ENCODE results near the gene CRHR1. TPM values are rescaled to one million over a fixed set of nuclear protein-coding genes. Genes with fewer than 3 reads are reported as not detected.

CRHR1 gene
- total RNA-seq, 2 donors from 2014 or later = 0.71 TPM; not detected in 1

GRCh38 chr17:45751466-45751865 is 32.7 kb upstream of the CRHR1 start:
- H3K4me3 Mint-ChIP-seq = no peak overlapping the region
- no peaks in the 10 kb centered on the region for H3K36me3 Mint-ChIP-seq (ENCODE audit: low read depth)
- H3K27ac Mint-ChIP-seq = no peak overlapping the region
- peaks cover 28% of the 10 kb centered on the region for H3K27me3 Mint-ChIP-seq
- H3K9me3 Mint-ChIP-seq = no peaks in the 10 kb centered on the region
- H3K4me1 Mint-ChIP-seq = no peaks in the 10 kb centered on the region
- no peak for ATAC-seq (replicated peaks)

GRCh38 chr17:45752246-45752645 is 31.9 kb upstream of the CRHR1 start:
- no peaks in the 10 kb centered on the region for H3K9me3 Mint-ChIP-seq
- no peaks in the 10 kb centered on the region for H3K36me3 Mint-ChIP-seq (ENCODE audit: low read depth)
- H3K4me1 Mint-ChIP-seq = no peaks in the 10 kb centered on the region
- no peak for ATAC-seq (replicated peaks)
- no peak overlapping the region for H3K27ac Mint-ChIP-seq
- H3K27me3 Mint-ChIP-seq = peaks cover 34% of the 10 kb centered on the region
- H3K4me3 Mint-ChIP-seq = no peak overlapping the region

- no peaks in the 10 kb centered on the region for H3K4me1 Mint-ChIP-seq
- no peak overlapping the region for H3K27ac Mint-ChIP-seq
- H3K4me3 Mint-ChIP-seq = no peak overlapping the region
- peaks cover 37% of the 10 kb centered on the region for H3K27me3 Mint-ChIP-seq
- H3K9me3 Mint-ChIP-seq = no peaks in the 10 kb centered on the region
- no peak for ATAC-seq (replicated peaks)
- H3K36me3 Mint-ChIP-seq (ENCODE audit: low read depth) = no peaks in the 10 kb centered on the region
These were observed 30.4 kb upstream of the CRHR1 start for GRCh38 chr17:45753645-45754225.

- no peak for ATAC-seq (replicated peaks)
- no peak overlapping the region for H3K27ac Mint-ChIP-seq
These were observed 29.1 kb upstream of the CRHR1 start for GRCh38 chr17:45755050-45755449.

GRCh38 chr17:45756266-45756991 is 27.7 kb upstream of the CRHR1 start:
- no peaks in the 10 kb centered on the region for H3K9me3 Mint-ChIP-seq
- H3K27me3 Mint-ChIP-seq = peaks cover 33% of the 10 kb centered on the region
- no peaks in the 10 kb centered on the region for H3K4me1 Mint-ChIP-seq
- no peak overlapping the region for H3K27ac Mint-ChIP-seq
- no peak for ATAC-seq (replicated peaks)
- H3K4me3 Mint-ChIP-seq = no peak overlapping the region
- H3K36me3 Mint-ChIP-seq (ENCODE audit: low read depth) = no peaks in the 10 kb centered on the region

More at GRCh38 chr17:45755050-45755449, 29.1 kb upstream of the CRHR1 start:
- no peaks in the 10 kb centered on the region for H3K4me1 Mint-ChIP-seq
- no peak overlapping the region for H3K4me3 Mint-ChIP-seq
- no peaks in the 10 kb centered on the region for H3K36me3 Mint-ChIP-seq (ENCODE audit: low read depth)
- no peaks in the 10 kb centered on the region for H3K9me3 Mint-ChIP-seq
- H3K27me3 Mint-ChIP-seq = peaks cover 33% of the 10 kb centered on the region

GRCh38 chr17:45757431-45758218 is 26.5 kb upstream of the CRHR1 start:
- H3K4me1 Mint-ChIP-seq = no peaks in the 10 kb centered on the region
- H3K4me3 Mint-ChIP-seq = no peak overlapping the region
- no peak for ATAC-seq (replicated peaks)
- no peak overlapping the region for H3K27ac Mint-ChIP-seq
- H3K36me3 Mint-ChIP-seq (ENCODE audit: low read depth) = no peaks in the 10 kb centered on the region
- peaks cover 27% of the 10 kb centered on the region for H3K27me3 Mint-ChIP-seq
- H3K9me3 Mint-ChIP-seq = no peaks in the 10 kb centered on the region

- peaks cover 27% of the 10 kb centered on the region for H3K27me3 Mint-ChIP-seq
- no peaks in the 10 kb centered on the region for H3K4me1 Mint-ChIP-seq
- no peak overlapping the region for H3K4me3 Mint-ChIP-seq
- no peak for ATAC-seq (replicated peaks)
- no peaks in the 10 kb centered on the region for H3K36me3 Mint-ChIP-seq (ENCODE audit: low read depth)
- H3K9me3 Mint-ChIP-seq = no peaks in the 10 kb centered on the region
- no peak overlapping the region for H3K27ac Mint-ChIP-seq
These were observed 25.6 kb upstream of the CRHR1 start for GRCh38 chr17:45758544-45758943.

GRCh38 chr17:45759761-45760160 is 24.4 kb upstream of the CRHR1 start:
- H3K9me3 Mint-ChIP-seq = no peaks in the 10 kb centered on the region
- no peaks in the 10 kb centered on the region for H3K4me1 Mint-ChIP-seq
- no peak for ATAC-seq (replicated peaks)
- H3K4me3 Mint-ChIP-seq = no peak overlapping the region
- H3K27me3 Mint-ChIP-seq = peaks cover 34% of the 10 kb centered on the region
- no peaks in the 10 kb centered on the region for H3K36me3 Mint-ChIP-seq (ENCODE audit: low read depth)
- H3K27ac Mint-ChIP-seq = no peak overlapping the region

- no peaks in the 10 kb centered on the region for H3K36me3 Mint-ChIP-seq (ENCODE audit: low read depth)
- H3K9me3 Mint-ChIP-seq = no peaks in the 10 kb centered on the region
- H3K4me3 Mint-ChIP-seq = no peak overlapping the region
- no peaks in the 10 kb centered on the region for H3K4me1 Mint-ChIP-seq
- no peak overlapping the region for H3K27ac Mint-ChIP-seq
- H3K27me3 Mint-ChIP-seq = peaks cover 19% of the 10 kb centered on the region
- no peak for ATAC-seq (replicated peaks)
These were observed 22.1 kb upstream of the CRHR1 start for GRCh38 chr17:45761957-45762565.

GRCh38 chr17:45763182-45763581 is 20.9 kb upstream of the CRHR1 start:
- H3K4me1 Mint-ChIP-seq = no peaks in the 10 kb centered on the region
- peaks cover 16% of the 10 kb centered on the region for H3K27me3 Mint-ChIP-seq
- H3K27ac Mint-ChIP-seq = no peak overlapping the region
- H3K4me3 Mint-ChIP-seq = no peak overlapping the region
- H3K36me3 Mint-ChIP-seq (ENCODE audit: low read depth) = no peaks in the 10 kb centered on the region
- H3K9me3 Mint-ChIP-seq = no peaks in the 10 kb centered on the region
- no peak for ATAC-seq (replicated peaks)

- H3K4me1 Mint-ChIP-seq = no peaks in the 10 kb centered on the region
- no peaks in the 10 kb centered on the region for H3K9me3 Mint-ChIP-seq
- no peak overlapping the region for H3K27ac Mint-ChIP-seq
- peaks cover 22% of the 10 kb centered on the region for H3K27me3 Mint-ChIP-seq
- H3K36me3 Mint-ChIP-seq (ENCODE audit: low read depth) = no peaks in the 10 kb centered on the region
- no peak for ATAC-seq (replicated peaks)
- H3K4me3 Mint-ChIP-seq = no peak overlapping the region
These were observed 19.6 kb upstream of the CRHR1 start for GRCh38 chr17:45764479-45764878.

- Mint-ChIP-seq H3K36me3 (ENCODE audit: low read depth) (no peaks in the 10 kb centered on the region), H3K9me3 (no peaks in the 10 kb centered on the region), H3K27me3 (peaks cover 28% of the 10 kb centered on the region), H3K4me3 (no peak overlapping the region), H3K4me1 (no peaks in the 10 kb centered on the region), H3K27ac (no peak overlapping the region)
- no peak for ATAC-seq (replicated peaks)
These were observed 16.1 kb upstream of the CRHR1 start for GRCh38 chr17:45768000-45768399.

- Mint-ChIP-seq H3K4me3 (no peak overlapping the region), H3K27ac (no peak overlapping the region), H3K9me3 (no peaks in the 10 kb centered on the region), H3K27me3 (peaks cover 21% of the 10 kb centered on the region), H3K36me3 (ENCODE audit: low read depth) (no peaks in the 10 kb centered on the region), H3K4me1 (no peaks in the 10 kb centered on the region)
- ATAC-seq (replicated peaks) = no peak
These were observed 13.4 kb upstream of the CRHR1 start for GRCh38 chr17:45770632-45771270.

- ATAC-seq (replicated peaks) = no peak
- no peaks in the 10 kb centered on the region for H3K9me3 Mint-ChIP-seq
- H3K36me3 Mint-ChIP-seq (ENCODE audit: low read depth) = no peaks in the 10 kb centered on the region
- H3K4me1 Mint-ChIP-seq = no peaks in the 10 kb centered on the region
- no peak overlapping the region for H3K27ac Mint-ChIP-seq
- no peak overlapping the region for H3K4me3 Mint-ChIP-seq
- H3K27me3 Mint-ChIP-seq = peaks cover 22% of the 10 kb centered on the region
These were observed 12.7 kb upstream of the CRHR1 start for GRCh38 chr17:45771271-45771959.
